Activated naive CD4-positive, alpha-beta T cell treated with anti-CD3 and anti-CD28 coated beads, Interleukin-2, amount 50 U/mL, for 24 hours (primary cell): ENCODE data around the gene GCNT1.
"Not testable (repeated sequence)": the region's sequence is repeated elsewhere in the genome, so short reads cannot be mapped to it uniquely, and the experiment has no call there.

Experiments used
- H3K27ac Mint-ChIP-seq: one replicate; pipeline ENCODE4 v1.8.0; 2021; ENCODE audit warnings: mild to moderate bottlenecking, mixed read lengths
- H3K27me3 Mint-ChIP-seq: one replicate; pipeline ENCODE4 v1.8.0; 2021; ENCODE audit warnings: mixed read lengths
- H3K36me3 Mint-ChIP-seq: one replicate; pipeline ENCODE4 v1.8.0; 2021; ENCODE audit warnings: mixed read lengths
- H3K4me1 Mint-ChIP-seq: one replicate; pipeline ENCODE4 v1.8.0; 2021; ENCODE audit warnings: mixed read lengths
- H3K4me3 Mint-ChIP-seq: one replicate; pipeline ENCODE4 v1.8.0; 2021; ENCODE audit warnings: mild to moderate bottlenecking, mixed read lengths
- H3K9me3 Mint-ChIP-seq: one replicate; pipeline ENCODE4 v1.8.0; 2021; ENCODE audit warnings: mixed read lengths

Gene GCNT1

DNA sequence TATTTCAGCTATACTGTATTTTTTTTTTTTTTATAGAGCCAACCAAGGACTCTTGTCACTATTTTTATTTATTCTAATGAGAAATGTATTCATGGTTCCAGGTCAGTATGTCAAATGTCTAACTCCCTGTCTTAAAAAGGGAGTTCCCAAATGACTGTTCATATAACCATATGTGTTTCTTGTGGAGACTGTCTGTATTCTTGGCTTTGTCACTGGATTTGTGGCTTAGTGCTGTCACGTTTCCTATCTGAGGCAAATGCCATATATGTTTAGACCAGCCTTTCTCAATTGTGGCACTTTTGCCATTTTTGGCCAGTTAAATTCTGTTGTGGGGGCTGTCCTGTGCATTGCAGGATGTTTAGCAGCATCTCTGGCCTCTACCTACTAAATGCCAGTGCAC, 3.1 kb downstream of the GCNT1 start:
- Mint-ChIP-seq H3K27me3 (no peaks in the 10 kb centered on the region), H3K4me1 (peaks cover 11% of the 10 kb centered on the region), H3K27ac (no peak overlapping the region), H3K36me3 (no peaks in the 10 kb centered on the region), H3K9me3 (no peaks in the 10 kb centered on the region), H3K4me3 (no peak overlapping the region)

GRCh38 chr9:76463211-76463610, 4.2 kb downstream of the GCNT1 start:
- Mint-ChIP-seq H3K27me3 (no peaks in the 10 kb centered on the region), H3K4me1 (peaks cover 11% of the 10 kb centered on the region), H3K27ac (no peak overlapping the region), H3K9me3 (no peaks in the 10 kb centered on the region), H3K36me3 (no peaks in the 10 kb centered on the region), H3K4me3 (no peak overlapping the region)

DNA sequence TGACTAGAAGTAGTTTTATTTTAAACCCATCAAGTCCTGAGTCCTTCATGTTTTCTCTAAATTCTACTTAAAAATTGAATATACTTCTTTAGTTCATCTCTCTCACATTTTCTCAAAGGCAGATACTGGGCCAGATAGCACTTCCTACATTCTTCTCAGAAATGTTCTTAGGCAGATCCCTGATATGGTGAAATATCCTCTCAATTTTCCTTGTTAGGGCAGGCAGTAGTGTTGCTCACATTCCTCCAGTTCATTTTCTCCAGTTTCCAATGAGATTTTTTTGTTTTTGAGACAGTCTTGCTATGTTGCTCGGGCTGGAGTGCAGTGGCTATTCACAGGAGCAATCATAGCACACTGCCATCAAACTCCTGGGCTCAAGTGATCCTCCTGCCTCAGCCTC, 5.7 kb downstream of the GCNT1 start:
- H3K4me1 Mint-ChIP-seq = peaks cover 8% of the 10 kb centered on the region
- H3K9me3 Mint-ChIP-seq = no peaks in the 10 kb centered on the region
- no peak overlapping the region for H3K4me3 Mint-ChIP-seq
- no peaks in the 10 kb centered on the region for H3K36me3 Mint-ChIP-seq
- H3K27ac Mint-ChIP-seq = no peak overlapping the region
- no peaks in the 10 kb centered on the region for H3K27me3 Mint-ChIP-seq

DNA sequence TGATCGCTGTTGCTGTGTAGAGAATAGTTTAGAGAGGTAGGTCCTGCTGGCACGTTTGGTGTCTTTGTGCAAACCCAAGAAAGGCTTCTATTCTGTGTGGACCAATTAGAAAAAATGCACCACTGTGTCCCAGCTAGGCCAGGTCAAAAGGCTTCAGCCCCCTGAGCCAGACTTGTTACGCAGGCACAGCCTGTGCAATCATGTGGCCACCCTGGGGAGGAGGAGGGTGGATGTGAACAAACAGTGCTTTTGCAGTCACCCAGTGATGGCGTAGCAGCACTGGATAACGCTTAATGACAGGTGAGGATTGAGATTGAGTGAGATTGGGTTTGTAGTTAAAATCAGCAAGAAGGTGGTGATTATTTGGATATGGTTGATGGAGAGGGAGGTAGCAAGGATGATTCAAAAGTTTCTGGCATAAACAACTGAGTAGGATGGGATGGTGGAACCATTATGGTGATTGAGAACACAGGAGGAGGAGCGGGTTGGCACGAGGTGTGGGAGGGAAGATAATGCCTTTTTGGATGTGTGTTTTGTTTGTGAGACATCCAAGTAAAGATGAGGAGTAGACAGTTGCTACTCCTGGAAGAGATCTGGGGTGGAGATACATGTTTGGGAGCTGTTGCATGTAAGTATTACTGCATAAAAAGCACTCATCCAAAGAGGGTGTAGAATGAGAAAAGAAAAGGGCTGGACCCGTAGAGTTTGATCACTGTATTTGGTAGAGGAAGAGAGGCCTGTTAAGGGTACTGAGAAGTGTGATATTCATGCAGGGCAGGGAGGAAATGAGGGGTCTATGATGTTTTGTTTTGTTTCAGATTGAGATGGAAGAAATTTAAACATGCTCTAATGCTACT, 6.7 kb downstream of the GCNT1 start:
- no peaks in the 10 kb centered on the region for H3K4me1 Mint-ChIP-seq
- no peak overlapping the region for H3K4me3 Mint-ChIP-seq
- H3K27me3 Mint-ChIP-seq = no peaks in the 10 kb centered on the region
- no peak overlapping the region for H3K27ac Mint-ChIP-seq
- no peaks in the 10 kb centered on the region for H3K36me3 Mint-ChIP-seq
- H3K9me3 Mint-ChIP-seq = no peaks in the 10 kb centered on the region

- no peak overlapping the region for H3K4me3 Mint-ChIP-seq
- H3K4me1 Mint-ChIP-seq = no peaks in the 10 kb centered on the region
- H3K27ac Mint-ChIP-seq = no peak overlapping the region
- H3K27me3 Mint-ChIP-seq = no peaks in the 10 kb centered on the region
- no peaks in the 10 kb centered on the region for H3K36me3 Mint-ChIP-seq
- H3K9me3 Mint-ChIP-seq = no peaks in the 10 kb centered on the region
These were observed 7.3 kb downstream of the GCNT1 start for GRCh38 chr9:76466299-76466605.

- Mint-ChIP-seq H3K4me3 (no peak overlapping the region), H3K27ac (no peak overlapping the region), H3K27me3 (no peaks in the 10 kb centered on the region), H3K4me1 (no peaks in the 10 kb centered on the region), H3K36me3 (peaks cover 2% of the 10 kb centered on the region), H3K9me3 (no peaks in the 10 kb centered on the region)
These were observed 15.4 kb downstream of the GCNT1 start for GRCh38 chr9:76474419-76474818.

GRCh38 chr9:76475686-76476085, 16.7 kb downstream of the GCNT1 start:
- Mint-ChIP-seq H3K9me3 (no peaks in the 10 kb centered on the region), H3K4me1 (no peaks in the 10 kb centered on the region), H3K27me3 (no peaks in the 10 kb centered on the region), H3K4me3 (no peak overlapping the region), H3K27ac (no peak overlapping the region), H3K36me3 (peaks cover 2% of the 10 kb centered on the region)

DNA sequence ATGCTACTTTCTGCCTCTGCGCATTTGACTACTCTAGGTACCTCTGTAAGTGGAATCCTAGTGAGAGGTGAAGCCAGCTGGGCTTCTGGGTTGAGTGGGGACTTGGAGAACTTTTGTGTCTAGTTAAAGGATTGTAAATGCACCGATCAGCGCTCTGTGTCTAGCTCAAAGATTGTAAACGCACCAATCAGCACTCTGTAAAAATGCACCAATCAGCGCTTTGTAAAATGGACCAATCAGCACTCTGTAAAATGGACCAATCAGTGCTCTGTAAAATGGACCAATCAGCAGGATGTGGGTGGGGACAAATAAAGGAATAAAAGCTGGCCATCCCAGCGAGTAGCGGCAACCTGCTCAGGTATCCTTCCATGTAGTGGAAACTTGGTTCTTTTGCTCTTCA, 18.8 kb downstream of the GCNT1 start:
- not testable (repeated sequence) for H3K9me3 Mint-ChIP-seq, H3K27me3 Mint-ChIP-seq, H3K36me3 Mint-ChIP-seq, H3K4me3 Mint-ChIP-seq, H3K4me1 Mint-ChIP-seq, H3K27ac Mint-ChIP-seq

GRCh38 chr9:76478226-76478625, 19.2 kb downstream of the GCNT1 start:
- Mint-ChIP-seq H3K36me3 (peaks cover 2% of the 10 kb centered on the region), H3K27me3 (no peaks in the 10 kb centered on the region), H3K27ac (no peak overlapping the region), H3K4me1 (no peaks in the 10 kb centered on the region), H3K4me3 (no peak overlapping the region), H3K9me3 (no peaks in the 10 kb centered on the region)

GRCh38 chr9:76479337-76479736, 20.4 kb downstream of the GCNT1 start:
- H3K27ac Mint-ChIP-seq, H3K9me3 Mint-ChIP-seq, H3K36me3 Mint-ChIP-seq, H3K27me3 Mint-ChIP-seq, H3K4me3 Mint-ChIP-seq, H3K4me1 Mint-ChIP-seq: not testable (repeated sequence)

DNA sequence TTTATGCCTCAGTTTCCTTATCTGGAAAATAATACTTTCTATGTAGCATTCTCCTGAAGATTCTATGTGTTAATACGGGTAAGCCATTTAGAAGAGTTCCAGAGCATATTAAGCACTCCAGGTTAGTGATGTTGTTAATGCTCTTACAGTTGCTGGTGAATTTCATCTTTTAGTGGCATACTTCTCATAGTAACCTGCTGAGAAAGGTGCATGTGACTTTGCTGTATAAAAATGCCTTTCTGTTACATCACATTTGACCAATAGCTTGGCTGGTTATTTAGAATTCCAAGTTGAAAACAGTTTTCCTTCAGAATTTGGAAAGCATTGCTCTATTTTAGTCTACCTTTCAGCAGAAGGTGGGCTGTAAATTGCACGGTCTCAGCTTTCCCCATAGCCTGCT, 27.2 kb downstream of the GCNT1 start:
- H3K4me1 Mint-ChIP-seq = peaks cover 3% of the 10 kb centered on the region
- H3K27me3 Mint-ChIP-seq = no peaks in the 10 kb centered on the region
- H3K9me3 Mint-ChIP-seq = no peaks in the 10 kb centered on the region
- no peak overlapping the region for H3K4me3 Mint-ChIP-seq
- no peak overlapping the region for H3K27ac Mint-ChIP-seq
- no peaks in the 10 kb centered on the region for H3K36me3 Mint-ChIP-seq

DNA sequence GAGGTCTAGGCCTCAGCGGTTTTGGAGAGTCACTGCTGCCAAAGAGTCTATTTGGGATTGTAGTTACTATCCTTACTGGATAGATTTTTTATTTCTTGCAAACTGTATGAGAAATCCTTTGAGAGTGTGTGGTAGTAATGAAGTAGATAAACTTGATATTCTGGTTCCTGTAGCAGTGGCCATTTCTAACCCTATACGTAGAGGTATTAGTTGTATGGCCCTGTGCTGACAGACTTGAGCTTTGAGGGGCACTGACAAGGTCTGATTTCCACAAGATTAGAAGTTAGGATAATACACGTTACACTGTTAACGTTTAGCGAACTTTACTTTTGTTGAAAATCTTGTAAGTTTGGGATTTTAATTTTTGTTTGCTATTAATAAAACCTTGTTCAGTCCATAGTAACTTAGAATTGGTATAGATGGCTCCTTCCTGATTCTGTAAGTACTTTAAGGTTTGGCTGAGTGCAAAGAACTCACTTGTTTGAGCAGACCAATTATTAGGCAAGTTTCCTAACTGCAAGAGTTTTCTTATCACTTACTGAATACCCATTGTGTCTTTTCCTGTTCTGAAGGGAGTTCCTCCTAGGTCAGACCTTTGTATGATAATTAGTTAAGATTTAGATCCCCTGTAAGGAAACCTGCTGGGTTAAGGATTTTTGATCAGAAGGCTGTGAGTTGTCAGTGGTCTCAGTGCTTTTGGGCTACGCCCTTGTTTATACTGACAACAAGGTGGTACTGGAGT, 31.4 kb downstream of the GCNT1 start:
- Mint-ChIP-seq H3K27me3 (no peaks in the 10 kb centered on the region), H3K36me3 (no peaks in the 10 kb centered on the region), H3K27ac (no peak overlapping the region), H3K9me3 (no peaks in the 10 kb centered on the region), H3K4me3 (no peak overlapping the region), H3K4me1 (peaks cover 3% of the 10 kb centered on the region)

GRCh38 chr9:76491056-76491455, 32.1 kb downstream of the GCNT1 start:
- H3K9me3 Mint-ChIP-seq, H3K36me3 Mint-ChIP-seq, H3K4me3 Mint-ChIP-seq, H3K27me3 Mint-ChIP-seq, H3K27ac Mint-ChIP-seq, H3K4me1 Mint-ChIP-seq: not testable (repeated sequence)

GRCh38 chr9:76493496-76493895, 34.5 kb downstream of the GCNT1 start:
- H3K4me3 Mint-ChIP-seq, H3K27ac Mint-ChIP-seq, H3K27me3 Mint-ChIP-seq, H3K36me3 Mint-ChIP-seq, H3K4me1 Mint-ChIP-seq, H3K9me3 Mint-ChIP-seq: not testable (repeated sequence)

DNA sequence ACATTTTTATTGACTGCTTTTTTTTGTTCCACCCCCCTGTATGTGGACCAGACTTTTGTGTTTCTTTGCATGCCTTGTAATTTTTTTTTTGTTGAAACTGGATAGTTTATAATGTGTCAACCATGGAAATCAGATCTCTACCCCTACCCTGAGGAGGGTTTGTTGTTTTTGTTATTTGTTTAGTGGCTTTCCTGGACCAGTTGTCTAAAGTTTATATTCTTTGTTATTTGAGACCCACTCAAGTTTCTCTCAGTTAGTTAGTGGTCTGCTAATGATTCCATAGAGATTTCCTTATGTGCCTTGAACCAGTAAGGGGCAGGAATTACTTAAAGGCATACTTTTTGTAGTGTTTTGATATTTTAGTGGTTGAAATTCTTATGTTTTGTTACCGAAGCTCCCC, 41.1 kb downstream of the GCNT1 start:
- H3K4me1 Mint-ChIP-seq = no peaks in the 10 kb centered on the region
- no peak overlapping the region for H3K27ac Mint-ChIP-seq
- H3K9me3 Mint-ChIP-seq = no peaks in the 10 kb centered on the region
- H3K27me3 Mint-ChIP-seq = no peaks in the 10 kb centered on the region
- no peak overlapping the region for H3K4me3 Mint-ChIP-seq
- peaks cover 13% of the 10 kb centered on the region for H3K36me3 Mint-ChIP-seq

DNA sequence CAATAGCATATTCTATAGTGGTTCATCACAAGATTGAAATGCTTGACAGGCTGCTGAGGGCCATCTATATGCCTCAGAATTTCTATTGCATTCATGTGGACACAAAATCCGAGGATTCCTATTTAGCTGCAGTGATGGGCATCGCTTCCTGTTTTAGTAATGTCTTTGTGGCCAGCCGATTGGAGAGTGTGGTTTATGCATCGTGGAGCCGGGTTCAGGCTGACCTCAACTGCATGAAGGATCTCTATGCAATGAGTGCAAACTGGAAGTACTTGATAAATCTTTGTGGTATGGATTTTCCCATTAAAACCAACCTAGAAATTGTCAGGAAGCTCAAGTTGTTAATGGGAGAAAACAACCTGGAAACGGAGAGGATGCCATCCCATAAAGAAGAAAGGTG, 43.8 kb downstream of the GCNT1 start:
- Mint-ChIP-seq H3K4me3 (no peak overlapping the region), H3K9me3 (no peaks in the 10 kb centered on the region), H3K36me3 (peaks cover 12% of the 10 kb centered on the region), H3K27ac (no peak overlapping the region), H3K27me3 (no peaks in the 10 kb centered on the region), H3K4me1 (no peaks in the 10 kb centered on the region)

DNA sequence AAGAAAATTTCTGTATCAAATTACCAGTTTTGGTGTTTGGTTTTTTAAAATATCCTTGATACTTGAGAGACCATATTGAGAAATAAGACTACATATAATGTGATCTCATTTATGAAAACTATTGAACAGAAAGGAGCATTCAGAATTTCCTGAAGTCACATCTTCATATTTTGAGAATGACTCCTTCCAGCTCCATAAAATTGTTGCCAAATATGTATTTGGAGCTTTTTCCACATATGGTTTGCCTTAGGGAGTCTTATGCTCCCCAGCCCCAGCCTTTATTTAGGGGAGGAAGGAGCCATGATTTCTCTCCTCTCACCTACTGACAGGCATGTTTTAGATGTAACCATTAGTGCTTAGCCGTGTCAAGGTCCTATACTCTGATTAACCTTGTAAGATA, 51.1 kb downstream of the GCNT1 start:
- H3K27ac Mint-ChIP-seq = no peak overlapping the region
- no peaks in the 10 kb centered on the region for H3K36me3 Mint-ChIP-seq
- H3K4me1 Mint-ChIP-seq = no peaks in the 10 kb centered on the region
- peaks cover 2% of the 10 kb centered on the region for H3K27me3 Mint-ChIP-seq
- H3K4me3 Mint-ChIP-seq = no peak overlapping the region
- no peaks in the 10 kb centered on the region for H3K9me3 Mint-ChIP-seq
